ENCODE results near the gene HABP2.

HABP2 gene

DNA sequence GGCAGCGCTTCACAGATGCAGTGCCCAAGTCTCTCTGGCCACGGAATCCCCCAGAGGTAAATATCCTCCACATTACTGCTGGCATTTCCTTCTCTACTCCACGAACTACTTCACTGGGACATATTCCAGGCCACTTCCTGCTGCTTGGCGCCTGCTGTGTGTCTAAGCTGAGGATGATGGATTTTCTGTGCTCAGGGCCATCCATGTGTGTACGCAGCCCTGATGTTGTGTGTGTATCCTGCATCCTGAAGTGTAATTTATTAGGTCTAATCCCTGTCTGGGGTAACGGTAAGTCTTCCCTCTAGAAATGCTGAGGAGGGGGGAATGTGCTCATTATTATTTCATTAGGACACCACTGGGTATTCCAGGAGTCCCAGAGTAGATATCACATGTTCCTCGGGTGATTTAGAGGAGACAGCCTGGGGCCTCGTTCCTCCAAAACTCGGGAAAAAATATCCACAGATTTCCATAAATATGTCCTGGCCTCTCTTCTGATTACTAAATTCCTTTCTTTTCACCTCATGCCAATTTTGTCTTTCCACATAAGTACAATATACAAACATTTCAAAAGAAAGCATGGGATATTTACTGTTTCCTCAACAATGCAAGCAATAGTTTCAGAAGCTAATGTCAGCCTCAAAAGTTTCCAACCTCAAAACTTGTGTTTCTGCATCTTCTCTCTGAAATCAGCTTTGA, 25.5 kb upstream of the HABP2 start:
- DNase-seq = no peak

DNA sequence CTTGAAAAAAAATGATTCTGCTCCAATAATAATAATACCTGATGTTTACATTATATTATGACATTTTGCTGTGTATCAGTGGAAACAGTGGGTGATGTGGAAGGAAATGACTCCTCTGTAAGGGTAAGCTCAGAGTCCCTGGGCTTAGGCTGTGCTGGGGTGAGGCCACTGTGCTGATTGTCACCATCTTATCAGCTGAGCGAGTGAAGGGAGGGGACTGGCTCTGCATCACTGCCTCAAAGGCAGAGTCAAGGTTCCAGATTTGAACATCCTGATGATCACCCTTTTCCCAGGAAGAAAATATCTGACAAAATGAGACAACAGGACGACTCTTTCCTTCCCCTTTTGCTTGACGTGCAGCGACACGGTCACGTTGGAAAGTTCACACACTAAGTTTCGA, 24.0 kb upstream of the HABP2 start:
- no peak for DNase-seq

DNA sequence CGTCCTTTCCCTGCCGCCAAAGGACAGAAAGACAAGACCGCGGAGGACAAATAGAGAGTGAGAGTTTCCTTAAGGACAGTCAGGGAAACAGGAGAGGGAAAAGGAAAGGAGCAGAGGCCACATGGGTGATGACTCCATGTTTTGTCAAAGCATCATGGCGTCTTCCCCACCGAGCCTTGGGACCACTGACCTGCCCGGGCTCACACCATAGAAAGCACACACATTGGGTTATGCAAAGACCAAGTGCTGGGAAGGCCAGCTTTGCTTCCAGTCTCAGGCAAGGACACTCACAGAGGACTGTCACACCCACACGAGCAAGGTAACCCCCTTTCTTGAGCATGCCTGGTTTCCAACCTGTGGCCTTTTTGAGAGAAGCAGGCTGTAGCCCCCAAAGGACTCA, 23.3 kb upstream of the HABP2 start:
- no peak for DNase-seq

DNA sequence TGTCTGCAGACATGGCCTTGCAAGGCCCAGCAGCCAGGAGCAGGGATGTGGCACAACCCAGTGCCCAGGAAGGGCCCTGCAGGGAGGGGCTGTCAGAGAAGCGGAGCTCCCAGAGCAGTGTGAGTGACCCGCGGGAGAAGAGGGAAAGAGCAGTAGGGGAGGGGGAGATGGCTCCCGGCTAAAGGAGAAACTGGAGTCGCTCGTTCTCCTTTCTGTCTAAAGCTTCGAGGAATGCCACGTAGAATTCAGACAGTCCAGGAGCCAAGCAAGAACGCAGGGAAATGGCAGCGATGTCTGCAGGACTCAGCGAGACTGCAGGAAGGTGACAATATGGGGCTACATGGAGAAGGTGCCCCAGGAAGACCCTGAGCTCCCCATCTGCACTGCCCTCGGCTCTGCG, 22.4 kb upstream of the HABP2 start:
- no peak for DNase-seq

DNA sequence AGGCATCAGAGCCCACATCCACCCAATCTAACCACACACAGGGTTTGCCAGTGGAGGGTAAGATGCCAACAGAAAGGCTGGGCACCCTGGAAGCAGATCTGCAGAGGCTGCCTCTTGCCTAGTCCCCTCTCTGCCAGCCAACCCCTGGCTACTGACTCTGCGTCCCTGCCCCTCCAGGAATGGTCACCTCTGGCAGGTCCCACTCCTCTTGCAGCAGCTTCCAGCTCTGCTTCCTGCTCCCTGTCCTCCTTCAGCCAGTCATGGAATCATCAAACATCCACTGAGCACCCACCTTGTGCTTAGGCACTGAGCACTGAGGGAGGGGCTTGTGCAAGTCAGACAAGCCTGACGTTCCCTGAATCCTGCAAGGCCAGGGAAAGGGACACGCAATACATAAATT, 20.1 kb upstream of the HABP2 start:
- no peak for DNase-seq

DNA sequence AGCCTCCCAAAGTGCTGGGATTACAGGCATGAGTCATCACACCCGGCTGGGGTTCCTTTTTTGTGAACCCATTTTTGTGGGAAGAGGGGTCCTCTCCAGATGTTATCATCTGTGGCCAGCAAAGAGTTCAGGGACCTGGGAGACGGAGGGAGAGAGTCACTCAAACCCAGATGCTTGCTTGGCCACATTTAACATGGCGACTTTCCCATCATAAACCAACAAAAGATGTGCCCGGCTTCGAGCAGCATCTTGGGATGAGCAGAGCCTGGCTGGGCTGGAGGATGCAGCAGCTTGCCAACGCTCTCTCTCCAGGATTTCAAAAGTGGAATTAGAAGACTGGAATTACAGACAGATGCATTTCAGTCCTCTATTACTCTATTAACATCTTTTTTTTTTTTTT, 19.1 kb upstream of the HABP2 start:
- no peak for DNase-seq

DNA sequence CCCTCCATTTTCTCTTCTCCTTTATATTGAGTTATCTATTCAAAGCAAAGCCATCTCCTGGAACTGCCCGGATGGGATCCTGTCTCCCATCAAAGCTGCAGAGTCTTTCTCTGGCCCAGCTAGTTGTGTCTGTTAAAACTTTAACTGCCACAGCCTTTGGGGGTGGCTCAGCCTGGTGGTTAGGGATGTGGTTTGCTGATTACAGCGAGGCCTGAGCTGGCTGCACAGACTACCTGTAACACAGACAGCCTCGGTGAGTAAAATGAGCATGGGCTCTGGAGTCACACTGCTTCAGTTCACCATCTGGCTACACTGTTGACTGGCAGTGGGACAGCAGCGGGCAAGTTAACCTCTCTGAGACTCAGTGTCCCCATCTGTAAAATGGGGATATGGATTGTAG, 18.4 kb upstream of the HABP2 start:
- DNase-seq = no peak

DNA sequence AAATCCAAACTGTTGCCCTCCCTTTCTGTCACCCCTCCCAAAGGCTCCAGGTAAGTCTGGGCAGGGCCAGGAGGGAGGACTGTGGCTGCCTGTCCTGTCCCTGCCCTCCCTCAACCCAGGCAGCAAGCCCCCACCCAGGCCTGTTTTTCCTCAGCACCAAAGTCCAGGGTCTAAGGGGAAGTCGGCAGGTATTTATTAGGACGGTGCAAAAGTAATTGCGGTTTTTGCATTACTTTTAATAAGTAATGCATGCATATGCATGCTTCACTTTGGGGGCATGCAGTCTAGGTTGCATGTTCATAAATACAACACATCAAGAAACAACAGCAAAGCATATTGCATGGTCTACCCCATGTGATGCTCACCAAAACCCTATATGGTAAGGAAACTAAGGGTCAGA, 15.2 kb upstream of the HABP2 start:
- DNase-seq = no peak

DNA sequence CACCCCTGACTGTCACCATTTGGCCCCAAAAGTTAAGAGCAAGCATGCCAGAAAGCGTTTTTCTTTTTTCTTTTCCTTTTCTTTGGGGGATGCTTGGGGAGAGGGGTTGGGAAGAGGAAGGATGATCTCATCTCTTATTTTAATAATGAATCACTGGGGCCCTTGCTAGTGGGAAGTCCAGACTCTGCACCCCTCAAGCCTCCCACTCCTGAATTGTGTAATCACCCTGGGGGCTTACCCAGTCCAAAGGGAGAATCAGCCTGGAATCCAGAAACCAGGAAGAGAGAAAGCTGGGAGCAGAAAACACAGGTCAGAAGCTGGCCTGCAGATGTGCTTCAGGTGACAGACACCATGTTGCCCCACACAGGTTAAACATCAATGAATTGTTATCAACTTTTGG, 14.7 kb upstream of the HABP2 start:
- no peak for DNase-seq

DNA sequence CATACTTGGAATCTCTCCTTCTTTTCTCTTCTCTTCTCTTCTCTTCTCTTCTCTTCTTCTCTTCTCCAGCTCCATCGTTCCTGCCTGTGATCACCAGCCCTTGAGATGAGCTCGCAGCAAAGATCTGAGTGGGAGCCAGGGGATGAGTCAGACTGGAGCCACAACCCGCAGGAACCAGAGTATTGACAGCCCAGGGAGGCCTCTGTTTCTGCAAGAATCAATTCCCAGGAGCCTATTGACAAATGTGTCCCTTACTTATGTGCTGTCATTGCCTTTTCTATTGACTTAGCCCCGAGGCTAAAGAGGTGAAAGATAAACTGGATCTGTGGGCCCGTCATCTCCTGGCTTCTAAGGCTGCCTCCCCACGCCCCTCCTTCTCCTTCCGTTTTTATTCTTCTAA, 13.1 kb upstream of the HABP2 start:
- no peak for DNase-seq

DNA sequence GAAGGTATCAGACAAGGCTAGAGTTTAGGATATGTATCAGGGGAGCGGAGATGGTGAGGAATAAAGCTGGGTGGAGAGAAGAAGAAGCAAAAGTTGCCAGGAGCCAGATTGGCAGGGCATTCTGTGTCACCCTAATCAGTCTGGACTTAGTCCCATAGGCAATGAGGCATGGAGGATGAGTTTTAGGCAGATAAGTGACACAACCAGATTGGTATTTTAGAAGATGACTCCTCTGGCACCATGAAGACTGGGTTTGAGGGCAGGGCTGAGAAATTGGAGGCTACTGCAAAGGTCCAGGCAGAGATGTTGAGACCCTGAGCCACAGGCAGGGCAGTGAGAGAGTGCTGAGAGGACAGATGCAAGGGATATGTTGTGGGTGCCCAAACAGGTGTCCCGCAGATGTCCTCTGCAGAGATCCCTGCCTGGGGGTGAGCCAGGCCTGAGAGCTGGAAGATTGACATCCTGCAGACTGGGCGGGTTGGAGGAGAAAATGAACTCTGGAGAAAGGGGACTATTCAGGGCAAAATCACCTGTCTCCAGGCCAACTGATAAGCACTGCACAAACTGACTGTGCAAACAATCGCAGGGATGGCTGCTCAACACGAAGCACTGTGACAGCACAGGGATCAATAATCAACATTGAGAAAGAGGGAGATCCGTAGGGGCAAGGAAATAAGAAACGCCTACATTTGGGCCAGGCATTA, 11.9 kb upstream of the HABP2 start:
- DNase-seq = no peak

DNA sequence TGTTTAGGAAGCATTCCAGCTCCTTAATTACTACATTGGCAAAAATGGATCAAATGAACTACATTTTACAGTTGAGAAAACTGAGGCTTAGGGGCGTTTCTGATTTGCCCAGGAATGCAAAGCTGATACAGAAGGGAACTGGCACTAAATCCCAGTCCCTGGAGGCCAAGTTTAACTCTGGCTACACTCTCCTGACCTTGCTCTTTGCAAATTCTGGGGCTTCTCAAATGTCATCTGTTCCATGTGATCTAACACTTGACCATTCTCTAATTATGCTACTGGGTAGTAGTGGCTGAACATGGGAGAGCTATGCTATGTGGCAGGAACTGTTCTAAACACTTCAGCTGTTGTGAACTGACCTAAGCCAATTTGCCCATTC, 11.3 kb upstream of the HABP2 start:
- no peak for DNase-seq

DNA sequence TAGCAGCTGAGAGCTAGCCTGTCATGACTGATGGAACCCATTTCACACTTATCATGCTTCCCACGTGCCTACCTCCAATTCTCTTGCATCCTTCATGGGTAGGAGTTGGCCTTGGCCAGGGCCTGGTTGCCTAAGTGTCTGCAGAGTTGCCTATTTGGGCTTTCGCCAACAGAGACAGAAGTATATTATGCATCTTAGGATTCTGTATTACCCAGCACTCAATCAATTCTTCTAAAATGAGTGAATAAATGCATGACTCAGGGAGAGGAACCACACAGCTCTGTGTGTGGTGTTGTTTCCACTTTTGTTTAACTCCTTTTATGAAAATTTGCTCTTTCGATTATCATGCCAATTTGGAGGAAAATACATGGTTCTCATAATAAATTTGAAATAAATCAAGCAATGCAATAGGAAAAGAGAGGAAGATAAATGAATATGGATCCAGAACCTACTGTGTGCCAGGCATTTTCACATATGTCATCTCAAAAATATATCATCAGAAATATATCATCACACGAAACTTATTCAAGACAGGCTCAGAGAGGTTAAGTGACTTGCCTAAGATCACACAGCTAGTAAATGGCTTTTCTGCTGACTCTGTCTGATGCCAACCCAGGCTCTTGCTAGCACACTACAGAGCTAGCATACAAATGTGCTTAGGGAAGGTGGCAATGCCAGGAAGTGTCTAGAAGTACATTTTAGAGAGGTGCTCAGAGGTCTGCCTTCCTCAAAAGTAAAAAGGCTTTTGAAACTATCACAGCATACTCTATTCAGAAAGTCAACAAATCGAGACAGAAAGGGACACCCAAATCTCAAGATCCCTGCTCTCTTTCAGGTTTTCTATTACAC, 9.5 kb upstream of the HABP2 start:
- no peak for DNase-seq

DNA sequence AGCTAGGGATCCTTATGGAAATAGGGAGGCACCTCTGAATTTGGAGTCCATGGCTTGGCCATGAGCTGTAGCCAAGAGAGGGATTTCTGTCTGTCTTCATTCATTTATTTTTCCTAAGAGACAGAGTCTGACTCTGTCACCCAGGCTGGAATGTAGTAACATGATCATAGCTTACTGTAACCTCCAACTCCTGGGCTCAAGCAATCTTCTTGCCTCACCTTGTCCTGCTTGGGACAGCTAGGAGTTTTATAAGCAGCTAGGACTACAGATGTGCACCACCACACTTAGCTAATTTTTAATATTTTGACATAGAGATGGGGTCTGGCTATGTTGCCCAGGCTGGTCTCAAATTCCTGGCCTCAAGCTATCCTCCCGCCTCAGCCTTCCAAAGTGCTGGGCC, 8.5 kb upstream of the HABP2 start:
- no peak for DNase-seq

DNA sequence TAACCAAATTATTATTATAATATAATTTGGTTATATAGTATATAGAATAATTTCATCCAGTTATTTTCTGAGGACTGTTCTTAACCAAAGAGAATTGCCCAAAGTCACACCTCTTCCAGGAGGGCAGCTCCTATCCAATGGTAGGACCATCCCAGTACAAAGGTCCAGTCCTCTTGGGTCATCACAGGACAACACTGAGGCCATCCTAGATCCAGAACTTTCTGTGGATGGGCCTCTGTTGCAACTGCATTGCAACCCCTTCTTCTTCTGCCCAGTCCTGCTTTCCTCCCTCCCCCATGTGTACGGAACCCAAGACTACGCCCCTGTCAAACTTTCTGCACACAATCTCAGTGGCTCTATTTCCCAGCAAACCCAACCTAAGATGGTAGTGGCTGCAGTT, 5.4 kb upstream of the HABP2 start:
- DNase-seq = no peak

DNA sequence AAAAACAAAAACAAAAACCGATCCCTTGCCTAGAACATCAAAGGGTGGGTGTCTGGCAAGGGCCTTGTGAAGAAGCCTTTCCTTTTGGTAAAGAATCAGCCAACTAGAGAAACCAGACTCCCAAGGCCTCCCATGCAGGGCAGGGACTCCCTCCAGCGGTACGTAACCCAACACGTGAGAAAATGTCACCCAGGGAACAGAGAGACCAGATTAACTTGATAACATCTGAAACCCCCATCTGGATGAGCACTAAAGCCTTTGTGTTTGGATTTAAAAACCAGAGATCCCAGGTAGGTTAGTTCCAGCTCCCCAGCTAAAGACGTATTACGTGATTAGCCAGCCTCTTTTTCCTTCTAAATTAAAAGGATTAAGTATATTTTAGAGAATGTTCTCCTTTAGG, 3.0 kb upstream of the HABP2 start:
- no peak for DNase-seq

DNA sequence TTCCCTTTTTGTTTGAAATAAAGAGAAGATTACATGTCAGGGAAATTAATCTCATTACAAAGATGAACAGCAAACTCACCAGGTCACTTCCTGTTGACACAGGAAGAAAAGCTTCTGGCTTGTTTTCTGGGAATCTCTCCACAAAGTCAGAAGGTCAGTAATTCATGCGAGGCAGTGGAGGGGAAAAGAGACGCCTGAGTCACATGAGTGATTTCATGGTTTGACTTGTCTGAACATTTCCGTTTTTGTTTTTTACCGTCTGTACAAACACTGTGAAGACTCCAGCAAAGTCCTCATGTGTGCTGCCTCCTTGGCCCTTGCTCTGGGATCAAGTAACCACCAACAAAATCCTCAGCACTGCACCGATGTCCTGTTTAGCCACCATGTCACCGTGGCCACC, 2.5 kb upstream of the HABP2 start:
- no peak for DNase-seq

DNA sequence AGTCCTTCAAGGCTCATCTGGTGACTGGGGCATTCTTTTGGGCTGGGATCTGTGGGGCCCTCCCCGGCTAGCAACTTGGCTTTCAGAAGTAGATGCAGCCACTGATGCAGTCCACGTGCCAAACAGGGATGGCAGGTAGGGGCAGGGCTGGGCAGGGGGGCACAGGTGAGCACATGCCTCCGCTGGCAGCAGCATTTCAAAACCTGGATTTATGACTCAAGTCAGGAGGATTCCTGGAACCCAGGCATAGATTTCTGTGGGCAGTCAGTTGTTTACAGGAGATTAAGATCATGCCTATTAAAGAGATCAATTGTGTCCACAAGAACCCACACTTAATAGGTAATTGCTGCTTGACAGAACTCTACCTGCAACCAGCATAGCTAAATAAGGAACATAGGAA, 839 bp upstream of the HABP2 start:
- DNase-seq = no peak

DNA sequence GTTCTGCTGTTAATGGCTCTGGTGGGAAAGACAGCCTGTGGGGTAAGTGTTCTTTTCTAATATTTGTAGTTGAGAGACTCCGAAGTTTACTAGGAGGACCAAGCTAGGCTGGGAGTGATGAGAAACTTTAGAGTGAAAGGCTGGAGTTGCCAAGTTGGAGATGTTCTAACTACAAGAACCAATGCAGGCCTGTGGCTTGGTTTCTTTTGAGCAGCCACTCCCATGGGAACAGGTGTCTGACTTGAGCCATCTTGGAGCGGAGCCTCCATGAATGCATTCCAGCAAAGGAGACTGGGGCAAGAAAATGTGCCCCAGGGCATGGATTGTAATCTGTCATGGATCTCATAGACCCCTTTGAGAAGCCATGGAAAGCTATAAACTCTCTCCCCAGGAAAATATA, 296 bp downstream of the HABP2 start:
- DNase-seq = no peak

DNA sequence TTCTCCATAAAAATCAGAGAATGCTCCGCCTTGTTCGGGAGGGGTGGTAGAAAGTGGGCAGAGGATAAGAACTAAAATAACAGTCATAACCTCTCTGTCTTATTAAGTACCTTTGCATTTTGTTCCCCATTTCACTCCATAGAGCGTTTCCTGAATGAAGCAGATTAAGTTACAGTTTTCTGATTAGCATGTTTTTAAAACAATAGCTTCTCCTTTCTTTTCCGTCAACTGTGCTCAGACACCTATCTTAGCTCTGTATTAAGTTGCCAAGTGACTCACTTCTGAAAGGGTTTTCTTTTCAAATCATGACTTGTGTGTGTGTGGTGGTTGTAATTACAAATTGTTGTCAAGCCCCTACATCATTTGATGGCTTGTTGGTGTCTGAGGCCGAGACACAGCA, 1.4 kb downstream of the HABP2 start:
- no peak for DNase-seq

DNA sequence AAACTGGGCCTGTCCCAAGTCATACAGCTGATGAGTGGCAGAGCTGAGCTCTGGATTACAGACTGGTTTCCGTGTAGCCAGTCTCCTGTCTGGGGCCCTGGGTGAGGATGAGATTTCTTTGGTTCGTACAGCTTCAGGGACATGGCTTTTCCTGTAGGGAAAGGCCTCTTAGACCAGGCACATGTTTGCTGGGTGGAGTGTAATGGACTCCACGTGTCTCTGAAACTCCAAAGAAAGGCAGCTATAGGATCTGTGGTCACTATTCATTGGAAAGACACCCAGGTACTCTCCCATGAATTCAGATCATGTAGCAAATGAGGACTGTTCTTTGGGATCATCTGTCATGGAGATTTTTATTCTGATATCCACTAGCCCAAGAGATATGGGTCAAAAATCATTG, 2.4 kb downstream of the HABP2 start:
- no peak for DNase-seq

DNA sequence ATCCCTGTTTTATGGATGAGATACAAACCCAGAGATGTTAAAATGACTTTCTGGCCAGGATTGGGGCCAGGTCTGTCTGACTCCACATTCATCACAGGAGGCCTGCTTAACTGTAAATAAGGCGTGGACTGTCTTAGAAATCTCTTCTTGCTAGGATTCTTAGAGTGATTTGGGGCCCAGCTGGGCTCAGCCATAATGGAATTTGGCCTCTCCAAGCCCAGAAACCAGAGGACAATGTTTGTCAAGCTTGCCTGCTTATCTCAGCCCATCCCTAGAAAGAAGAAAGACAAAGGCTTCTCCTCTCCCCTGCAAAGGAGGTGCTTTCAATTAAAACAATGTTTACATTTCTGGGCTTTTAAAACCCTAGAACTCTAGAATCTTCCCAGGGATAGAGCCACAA, 2.9 kb downstream of the HABP2 start:
- no peak for DNase-seq

DNA sequence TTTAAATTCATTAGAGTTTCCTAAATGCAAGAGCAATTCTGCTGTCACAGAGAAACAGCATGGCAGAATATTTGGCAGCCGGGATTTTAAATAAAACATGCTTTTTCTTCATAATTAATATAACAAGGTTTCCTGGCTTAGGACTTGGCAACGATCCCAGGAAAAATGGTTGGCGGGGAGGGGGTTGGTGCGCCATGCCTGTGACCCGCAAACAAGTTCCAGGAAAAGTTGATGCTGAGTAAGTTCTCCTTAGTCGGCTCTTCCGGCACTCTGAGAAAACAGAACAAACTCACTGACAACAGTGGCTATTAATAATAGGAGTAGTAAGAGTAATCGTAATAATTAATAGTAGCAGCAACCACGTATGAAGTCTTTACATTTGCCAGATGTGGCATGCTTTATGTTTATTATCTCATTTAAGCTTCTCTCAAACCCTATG, 4.6 kb downstream of the HABP2 start:
- no peak for DNase-seq

DNA sequence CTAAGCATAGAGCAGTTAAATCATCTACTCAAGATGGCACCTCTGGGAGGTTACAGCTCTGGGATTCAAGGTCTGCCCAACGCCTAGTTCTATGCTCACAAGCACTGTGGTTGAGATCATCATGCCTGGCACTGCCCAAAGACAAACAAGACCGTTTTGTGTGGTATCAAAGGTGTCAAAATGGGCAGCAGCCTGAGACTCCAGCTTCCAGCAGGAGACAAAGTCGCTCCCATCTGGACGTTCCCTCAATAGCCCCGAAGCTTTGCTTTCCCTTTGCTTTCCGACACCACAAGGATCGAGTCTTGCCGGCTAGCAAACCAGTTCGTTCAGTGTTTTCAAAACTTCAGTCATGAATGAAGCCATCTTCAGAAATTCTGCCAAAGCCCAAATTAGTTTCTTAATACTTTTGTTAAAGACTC, 5.1 kb downstream of the HABP2 start:
- no peak for DNase-seq
